ENCODE measurements around the gene C19orf44.
"Not testable (repeated sequence)": the region's sequence is repeated elsewhere in the genome, so short reads cannot be mapped to it uniquely, and the experiment has no call there.

DNA sequence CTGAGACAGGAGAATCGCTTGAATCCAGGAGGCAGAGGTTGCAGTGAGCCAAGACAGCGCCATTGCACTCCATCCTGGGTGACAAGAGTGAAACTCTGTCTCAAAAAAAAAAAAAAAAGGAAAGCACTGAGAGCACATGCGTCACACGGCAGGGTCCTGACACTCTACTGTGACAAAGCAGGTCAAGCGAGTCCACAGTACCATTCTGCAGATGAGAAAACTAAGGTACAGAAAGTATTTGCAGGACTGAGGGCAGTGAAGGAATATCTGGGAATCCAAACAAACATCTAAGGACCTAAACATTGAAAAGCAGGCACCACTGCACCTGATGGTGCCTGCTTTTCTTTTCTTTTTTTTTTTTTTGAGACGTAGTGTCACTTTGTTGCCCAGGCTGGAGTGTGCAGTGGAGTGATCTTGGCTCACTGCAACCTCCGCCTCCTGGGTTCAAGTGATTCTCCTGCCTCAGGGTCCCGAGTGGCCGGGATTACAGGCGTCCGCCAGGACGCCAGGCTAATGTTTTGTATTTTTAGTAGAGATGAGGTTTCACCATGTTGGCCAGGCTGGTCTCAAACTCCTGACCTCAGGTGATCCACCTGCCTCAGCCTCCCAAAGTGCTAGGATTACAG lies 29.3 kb upstream of the C19orf44 start:
- not testable (repeated sequence) for TF ChIP-seq CEBPB (IDR thresholded peaks at IDR 0.05; ENCODE audit: low read depth, low read length); POLR2A (IDR thresholded peaks at IDR 0.05; ENCODE audit: low read depth, low read length); MAFK (IDR thresholded peaks at IDR 0.05; ENCODE audit: low read depth, low read length); FOS (IDR thresholded peaks at IDR 0.05; ENCODE audit: low read depth, low read length); CHD1 (IDR thresholded peaks at IDR 0.05; ENCODE audit: low read depth, low read length); RFX5 (IDR thresholded peaks at IDR 0.05; ENCODE audit: low read depth, low read length); NFE2L2 (IDR thresholded peaks at IDR 0.05; ENCODE audit: low read depth, low read length); BHLHE40 (IDR thresholded peaks at IDR 0.05; ENCODE audit: low read depth, low read length); MXI1 (IDR thresholded peaks at IDR 0.05; ENCODE audit: borderline replicate concordance, low read depth, low read length); SMC3 (IDR thresholded peaks at IDR 0.05; ENCODE audit: low read depth, low read length); RAD21 (IDR thresholded peaks at IDR 0.05; ENCODE audit: low read length)
- TF ChIP-seq, protein P1, sequence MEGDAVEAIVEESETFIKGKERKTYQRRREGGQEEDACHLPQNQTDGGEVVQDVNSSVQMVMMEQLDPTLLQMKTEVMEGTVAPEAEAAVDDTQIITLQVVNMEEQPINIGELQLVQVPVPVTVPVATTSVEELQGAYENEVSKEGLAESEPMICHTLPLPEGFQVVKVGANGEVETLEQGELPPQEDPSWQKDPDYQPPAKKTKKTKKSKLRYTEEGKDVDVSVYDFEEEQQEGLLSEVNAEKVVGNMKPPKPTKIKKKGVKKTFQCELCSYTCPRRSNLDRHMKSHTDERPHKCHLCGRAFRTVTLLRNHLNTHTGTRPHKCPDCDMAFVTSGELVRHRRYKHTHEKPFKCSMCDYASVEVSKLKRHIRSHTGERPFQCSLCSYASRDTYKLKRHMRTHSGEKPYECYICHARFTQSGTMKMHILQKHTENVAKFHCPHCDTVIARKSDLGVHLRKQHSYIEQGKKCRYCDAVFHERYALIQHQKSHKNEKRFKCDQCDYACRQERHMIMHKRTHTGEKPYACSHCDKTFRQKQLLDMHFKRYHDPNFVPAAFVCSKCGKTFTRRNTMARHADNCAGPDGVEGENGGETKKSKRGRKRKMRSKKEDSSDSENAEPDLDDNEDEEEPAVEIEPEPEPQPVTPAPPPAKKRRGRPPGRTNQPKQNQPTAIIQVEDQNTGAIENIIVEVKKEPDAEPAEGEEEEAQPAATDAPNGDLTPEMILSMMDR (conservative IDR thresholded peaks at IDR 0.05; ENCODE audit: low read depth, low read length) = not testable (repeated sequence)
- TF ChIP-seq, protein P2, sequence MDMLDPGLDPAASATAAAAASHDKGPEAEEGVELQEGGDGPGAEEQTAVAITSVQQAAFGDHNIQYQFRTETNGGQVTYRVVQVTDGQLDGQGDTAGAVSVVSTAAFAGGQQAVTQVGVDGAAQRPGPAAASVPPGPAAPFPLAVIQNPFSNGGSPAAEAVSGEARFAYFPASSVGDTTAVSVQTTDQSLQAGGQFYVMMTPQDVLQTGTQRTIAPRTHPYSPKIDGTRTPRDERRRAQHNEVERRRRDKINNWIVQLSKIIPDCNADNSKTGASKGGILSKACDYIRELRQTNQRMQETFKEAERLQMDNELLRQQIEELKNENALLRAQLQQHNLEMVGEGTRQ (IDR thresholded peaks at IDR 0.05; ENCODE audit: low read depth, low read length) = not testable (repeated sequence)

Measured in IMR-90 (cell line).